GM19438 (cell line): ENCODE results near the gene SH3BGRL.

ENCODE experiments used
- ATAC-seq: cut with Tn5 transposase; IDR thresholded peaks from one replicate; pipeline ENCODE4 v1.9.1; 2021; ENCODE audit warnings: low read depth; ENCODE audit not compliant: unreplicated experiment

The SH3BGRL gene

DNA sequence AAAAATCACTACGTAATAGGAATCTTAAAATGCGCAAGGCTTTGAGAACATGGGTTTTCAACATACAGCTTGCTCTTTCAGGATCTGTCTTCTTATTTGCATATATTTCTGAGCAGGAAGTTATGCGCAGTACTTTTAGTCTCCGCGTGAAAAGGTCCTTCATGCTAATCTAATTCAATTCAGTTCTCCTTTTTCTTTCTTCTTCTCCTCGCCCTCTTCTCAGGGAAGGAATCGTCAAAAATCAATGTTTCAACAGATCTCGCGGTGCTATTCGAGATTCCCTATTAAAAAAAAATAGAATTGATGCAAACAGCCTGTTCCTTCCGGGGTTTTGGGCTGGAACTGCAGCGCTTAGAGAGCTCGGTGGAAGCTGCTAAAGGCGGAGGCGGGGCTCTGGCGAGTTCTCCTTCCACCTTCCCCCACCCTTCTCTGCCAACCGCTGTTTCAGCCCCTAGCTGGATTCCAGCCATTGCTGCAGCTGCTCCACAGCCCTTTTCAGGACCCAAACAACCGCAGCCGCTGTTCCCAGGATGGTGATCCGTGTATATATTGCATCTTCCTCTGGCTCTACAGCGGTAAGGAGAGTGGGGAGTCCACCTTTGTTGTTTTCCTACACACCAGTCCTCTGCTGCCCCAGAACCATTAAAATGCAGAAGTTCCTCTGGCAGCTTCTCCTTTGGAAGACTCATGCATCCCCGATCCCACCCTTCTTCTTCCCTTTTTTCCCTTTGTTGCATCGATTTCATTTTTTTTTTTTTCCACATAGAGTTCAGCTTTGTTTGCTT is at the start of gene SH3BGRL, which contains the start of gene HMGN5:
TSS of gene SH3BGRL (plus strand) at position 432 of the 785 bp plus-strand sequence. CDS start at position 531, 99 bp downstream.
TSS of gene HMGN5 (minus strand) at position 243 of the 785 bp plus-strand sequence. CDS start 80,364 bp downstream, outside the sequence.
- peak; percentile 90 for ATAC-seq

DNA sequence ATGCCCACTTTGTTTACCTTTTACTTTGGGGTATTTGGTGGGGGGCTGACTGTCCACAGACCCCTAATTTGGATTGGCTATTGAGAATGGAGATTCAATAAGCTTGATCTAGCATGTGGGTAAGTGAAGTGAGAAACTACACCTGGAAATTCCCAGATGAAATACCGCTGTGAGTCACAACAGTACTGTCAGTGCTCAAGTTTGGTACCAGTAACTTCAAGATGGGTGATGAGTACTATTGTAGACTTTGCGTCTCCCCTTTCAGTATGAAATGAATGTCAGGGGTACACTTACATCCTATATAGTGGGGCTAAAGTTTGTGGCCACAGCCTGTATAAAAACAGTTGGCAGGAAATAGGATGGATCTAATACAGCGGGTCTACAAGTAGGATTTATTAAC is 33.5 kb upstream of the SH3BGRL start:
- ATAC-seq, result no peak

DNA sequence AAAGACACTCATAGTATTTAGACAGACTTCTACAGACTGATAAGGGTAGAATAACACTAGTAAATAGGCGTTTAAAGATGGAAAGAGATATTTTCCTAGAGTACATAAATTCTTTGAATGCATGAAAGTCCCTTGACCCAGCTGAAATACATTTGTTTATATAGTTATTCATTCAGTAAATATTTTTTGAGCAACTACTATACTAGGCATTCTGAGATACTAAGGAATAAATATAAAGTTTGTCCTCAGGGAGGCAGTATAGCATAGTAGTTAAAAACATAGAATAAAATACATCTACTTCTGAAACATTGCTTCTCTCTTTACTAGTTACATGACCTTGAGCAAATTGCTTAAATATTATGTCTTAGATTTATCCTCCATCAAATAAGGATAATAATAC is 27.6 kb upstream of the SH3BGRL start:
- no peak for ATAC-seq

DNA sequence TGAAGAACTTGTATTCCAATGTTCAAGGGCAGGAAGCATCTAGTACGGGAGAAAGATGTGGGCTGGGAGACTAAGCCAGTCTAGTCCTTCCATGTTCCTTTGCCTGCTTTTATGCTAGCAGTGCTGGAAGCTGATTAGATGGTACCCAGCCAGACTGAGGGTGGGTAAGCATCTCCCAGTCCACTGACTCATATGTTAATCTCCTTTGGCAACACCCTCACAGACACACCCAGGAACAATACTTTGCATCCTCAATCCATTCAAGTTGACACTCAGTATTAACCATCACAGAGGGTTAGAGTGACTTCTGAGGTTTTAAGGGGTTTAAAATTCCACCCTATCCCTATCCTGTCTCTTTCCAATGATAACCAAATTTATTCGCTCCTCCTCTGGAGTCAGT is 6.6 kb upstream of the SH3BGRL start:
- ATAC-seq, result no peak

DNA sequence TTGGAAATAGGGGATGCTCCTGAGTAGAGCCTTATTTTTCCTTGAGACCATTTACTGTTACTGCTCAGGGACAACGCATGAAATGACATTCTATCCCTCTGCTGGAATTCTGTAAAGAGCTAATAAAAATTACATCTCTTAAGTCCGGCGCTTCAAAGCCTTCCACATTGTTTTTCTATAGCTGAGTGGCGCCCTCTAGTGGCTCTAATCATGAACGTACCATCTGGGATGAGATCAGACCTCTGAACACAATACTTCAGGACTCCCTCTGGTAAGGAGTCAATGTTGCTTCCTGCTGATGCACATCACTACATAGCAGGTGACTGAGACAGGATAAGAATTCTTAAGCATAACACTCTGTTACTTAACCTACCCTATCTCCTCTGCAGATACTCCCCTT is 6.2 kb upstream of the SH3BGRL start:
- peak; percentile 94 for ATAC-seq

DNA sequence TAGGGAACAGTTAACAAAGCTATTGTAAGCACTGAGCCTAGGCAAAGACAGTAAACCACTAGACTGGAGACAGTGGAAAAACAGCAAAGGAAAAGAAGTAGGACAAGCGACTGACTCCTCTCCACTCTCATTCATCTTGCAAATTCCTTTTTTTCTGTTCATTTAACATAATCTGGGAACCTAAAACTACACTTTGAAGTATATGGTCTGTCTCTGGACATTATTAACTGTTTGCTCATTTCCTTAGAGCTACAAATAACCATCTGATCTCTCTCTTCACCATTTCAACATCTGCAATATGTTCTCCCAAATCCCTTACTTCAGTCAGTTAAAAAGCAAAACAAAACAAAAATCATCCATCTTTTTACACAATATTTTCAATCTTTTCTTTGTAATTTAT is 831 bp upstream of the SH3BGRL start:
- no peak for ATAC-seq

DNA sequence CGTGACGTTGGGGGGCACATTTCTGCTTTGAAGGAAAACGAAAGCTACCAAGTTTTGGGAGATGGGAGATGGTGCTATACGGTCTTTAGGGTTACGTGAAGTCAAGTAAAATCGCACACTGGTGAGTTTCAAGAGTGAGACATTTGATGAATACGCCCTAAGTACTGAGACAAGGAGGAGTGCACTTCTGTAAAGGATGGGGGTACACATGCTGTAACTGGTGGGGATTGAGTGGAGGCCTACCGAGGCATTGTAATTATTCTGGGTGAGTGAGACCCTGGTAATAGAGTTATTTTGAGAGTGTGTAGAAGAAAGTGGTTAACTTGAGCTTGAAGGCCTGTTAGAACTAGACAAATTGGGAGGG is 536 bp downstream of the SH3BGRL start:
- ATAC-seq, result peak; percentile 32

DNA sequence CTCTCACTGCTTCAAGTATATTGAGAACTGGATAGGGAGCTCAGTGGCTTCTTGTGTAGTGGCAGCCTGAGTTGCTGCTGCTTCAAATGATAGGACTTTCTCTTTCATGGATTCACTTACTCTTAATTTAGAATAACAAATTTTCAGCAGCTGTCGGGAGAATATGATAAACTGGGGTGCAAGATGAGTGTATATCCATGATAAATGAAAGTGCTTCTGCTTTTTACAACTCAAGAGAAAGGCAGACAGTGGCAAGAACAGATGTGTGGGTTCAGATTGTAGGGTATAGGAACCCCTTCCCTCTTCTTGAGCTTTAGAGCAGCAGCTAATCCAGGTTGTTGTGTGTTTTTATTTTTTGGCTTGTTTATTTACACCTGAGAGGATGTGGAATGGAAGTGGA is 1.0 kb downstream of the SH3BGRL start:
- ATAC-seq, result no peak

DNA sequence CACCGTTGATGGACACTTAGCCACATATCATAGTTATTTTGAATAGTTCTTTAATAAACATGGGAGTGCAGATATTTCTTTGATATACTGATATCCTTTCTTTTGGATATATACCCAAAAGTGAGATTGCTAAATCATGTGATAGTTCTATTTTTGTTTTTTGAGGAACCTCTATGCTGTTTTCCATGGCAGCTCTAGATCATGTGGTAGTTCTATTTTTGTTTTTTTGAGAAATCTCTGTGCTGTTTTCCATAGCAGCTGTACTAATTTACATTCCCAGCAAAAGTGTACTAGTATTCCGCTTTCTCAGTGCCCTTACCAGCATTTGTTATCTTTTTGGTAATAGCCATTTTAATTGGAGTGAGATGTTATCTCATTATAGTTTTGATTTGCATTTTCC is 3.6 kb downstream of the SH3BGRL start:
- ATAC-seq, result no peak

DNA sequence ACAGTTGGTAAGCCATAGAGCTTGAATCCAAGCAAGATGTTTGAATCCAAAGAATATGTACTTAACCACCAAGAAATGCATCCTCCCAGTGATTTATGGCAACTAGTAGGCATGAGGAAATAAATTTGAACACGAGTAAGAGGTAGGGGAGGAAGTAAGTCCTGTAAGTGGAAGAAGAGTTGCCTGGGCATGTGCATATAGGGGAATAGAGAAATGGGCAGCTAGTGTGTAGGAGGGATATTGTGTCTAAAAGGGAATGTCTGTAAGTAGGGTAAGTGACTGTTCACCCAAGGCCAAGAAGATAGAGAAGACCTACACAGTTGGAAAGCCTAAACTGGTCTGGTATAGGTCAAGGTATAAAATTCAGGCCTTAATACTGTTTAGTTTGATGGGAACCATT is 4.6 kb downstream of the SH3BGRL start:
- no peak for ATAC-seq

DNA sequence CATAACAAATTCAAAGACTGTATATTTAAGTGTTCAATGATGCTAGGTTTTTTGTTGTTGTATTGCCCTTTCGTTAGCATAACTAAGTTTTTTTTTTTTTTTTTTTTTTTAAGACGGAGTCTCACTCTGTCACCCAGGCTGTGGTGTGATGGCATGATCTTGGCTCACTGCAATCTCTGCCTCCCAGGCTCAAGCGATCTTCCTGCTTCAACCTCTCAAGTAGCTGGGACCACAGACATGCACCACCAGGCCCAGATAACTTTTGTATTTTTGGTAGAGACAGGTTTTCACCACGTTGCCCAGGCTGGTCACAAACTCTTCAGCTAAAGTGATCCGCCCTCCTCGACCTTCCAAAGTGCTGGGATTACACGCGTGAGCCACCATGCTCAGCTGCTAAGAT is 7.0 kb downstream of the SH3BGRL start:
- no peak for ATAC-seq

DNA sequence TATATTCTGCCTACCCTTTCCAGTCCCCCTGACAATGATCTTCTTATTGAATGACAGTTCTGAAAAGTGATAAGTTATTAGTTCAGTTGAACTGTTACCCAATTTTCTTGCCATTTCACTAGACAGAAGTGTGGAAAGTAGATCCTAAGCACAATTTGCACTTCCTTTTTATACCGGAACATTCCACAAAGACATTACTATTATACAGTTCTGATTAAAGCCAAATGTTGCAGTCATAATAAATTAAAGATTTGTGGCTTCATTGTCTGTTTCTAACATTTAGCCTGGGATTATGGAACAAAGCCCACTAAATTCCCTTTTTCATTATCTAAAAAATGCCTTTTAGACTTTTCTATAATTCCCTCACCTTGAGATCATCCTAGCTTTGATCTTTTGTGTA is 13.8 kb downstream of the SH3BGRL start:
- ATAC-seq, result no peak

DNA sequence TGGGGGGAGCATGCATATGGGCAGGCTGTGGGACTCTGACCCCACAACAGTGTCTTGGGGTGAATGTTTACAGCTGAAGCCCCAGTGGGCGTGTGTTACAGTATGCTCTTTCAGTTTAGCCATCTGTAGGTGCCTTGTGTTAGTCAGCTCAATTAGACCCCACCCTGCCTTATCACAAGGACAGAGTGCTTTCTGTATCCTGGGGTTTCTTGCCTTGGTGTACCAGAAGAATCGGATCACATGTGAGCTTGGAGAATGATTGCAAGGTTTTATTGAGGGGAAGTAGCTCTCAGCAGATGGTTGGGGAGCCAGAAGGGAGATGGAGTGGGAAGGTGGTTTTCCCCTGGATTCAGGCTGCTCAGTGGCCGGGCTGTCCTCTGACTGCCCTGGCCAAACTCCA is 27.3 kb downstream of the SH3BGRL start:
- ATAC-seq, result no peak

DNA sequence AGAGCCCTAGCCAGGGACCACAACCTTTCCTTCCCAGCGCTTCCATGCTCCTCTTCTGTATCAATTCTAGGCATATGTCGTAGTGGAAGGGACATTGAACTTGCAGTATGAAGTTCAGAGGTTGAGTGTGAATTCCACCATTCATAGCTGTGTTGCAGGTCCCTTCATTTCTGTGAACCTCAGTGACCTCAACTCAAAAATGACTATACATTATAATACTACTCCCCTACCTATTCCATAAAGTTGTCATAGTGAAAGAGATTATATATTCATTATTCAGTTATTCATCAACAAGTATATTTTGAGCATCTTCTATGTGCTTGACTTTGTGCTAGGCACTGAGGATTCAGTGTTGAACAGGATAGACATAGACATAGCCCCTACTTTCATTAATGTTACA is 28.0 kb downstream of the SH3BGRL start:
- ATAC-seq, result no peak

DNA sequence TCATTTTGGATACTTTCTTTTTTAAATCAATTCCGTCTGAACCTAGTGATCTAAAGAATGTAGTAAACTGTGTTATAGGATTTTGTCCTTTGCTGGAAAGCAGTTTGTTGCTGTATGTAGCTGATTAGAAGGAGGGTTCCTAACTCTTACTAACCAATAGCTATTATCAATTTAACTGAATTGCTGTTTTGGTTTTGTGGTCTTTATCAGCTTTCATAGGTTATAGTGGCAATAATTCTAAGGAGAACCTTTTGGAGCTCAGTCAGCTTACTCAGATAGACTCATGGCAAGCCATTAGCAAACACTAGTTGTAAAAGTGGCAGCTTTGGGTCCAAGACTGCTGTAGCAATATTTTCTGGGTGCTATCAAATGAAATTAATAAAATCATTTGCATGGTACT is 29.6 kb downstream of the SH3BGRL start:
- ATAC-seq, result no peak

DNA sequence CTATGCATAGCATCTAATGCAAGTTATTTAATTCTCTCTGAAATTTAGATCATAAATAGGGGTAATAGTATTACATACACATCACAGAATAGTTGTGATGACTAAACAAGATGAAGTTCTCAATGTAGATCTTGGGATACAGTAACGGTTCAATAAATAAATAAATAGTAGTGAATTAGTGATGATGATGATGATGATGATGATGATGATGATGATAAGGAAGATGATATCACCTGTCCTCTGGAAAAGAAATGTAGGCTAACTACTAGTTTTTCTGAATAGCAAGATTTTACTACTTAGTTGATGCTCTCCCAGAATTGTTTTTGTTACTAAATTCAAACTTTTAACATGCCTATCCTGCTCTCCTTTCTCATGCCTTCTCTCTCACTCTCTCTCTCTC is 30.3 kb downstream of the SH3BGRL start:
- no peak for ATAC-seq

DNA sequence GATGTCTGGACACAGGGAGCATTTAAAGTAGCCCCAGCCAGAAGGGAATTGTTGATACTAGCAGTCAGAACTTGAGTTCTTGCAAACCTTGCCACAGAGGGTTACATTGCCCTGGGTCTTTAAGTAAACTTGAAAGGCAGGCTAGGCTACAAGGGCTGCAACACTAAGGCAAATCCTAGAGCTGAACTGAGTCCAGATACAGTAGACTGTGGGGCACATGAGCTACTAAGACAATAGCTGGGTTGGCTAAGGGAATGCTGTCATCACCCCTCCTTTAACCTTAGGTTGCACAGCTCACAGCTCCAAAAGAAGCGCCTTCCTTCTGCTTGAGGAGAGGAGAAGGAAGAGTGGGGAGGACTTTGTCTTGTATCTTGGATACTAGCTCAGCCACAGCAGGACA is 35.6 kb downstream of the SH3BGRL start:
- no peak for ATAC-seq

DNA sequence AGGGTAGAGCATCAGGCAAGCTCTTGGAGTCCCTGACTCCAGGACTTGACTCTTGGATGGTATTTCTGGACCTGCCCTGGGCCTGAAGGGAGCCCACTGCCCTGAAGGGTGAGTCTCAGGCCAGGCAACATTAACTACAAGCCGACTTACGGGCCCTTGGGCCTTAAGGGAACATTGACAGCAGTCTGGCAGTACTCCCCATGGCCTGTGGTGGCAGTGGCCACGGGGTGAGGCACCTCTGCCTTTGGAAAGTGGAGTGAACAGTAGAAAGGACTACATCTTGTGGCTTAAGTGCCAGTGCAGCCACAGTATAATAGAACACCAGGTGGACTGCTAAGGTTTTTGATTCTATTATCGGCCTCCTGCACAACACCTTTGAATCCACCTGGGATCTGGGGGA is 36.3 kb downstream of the SH3BGRL start:
- no peak for ATAC-seq

DNA sequence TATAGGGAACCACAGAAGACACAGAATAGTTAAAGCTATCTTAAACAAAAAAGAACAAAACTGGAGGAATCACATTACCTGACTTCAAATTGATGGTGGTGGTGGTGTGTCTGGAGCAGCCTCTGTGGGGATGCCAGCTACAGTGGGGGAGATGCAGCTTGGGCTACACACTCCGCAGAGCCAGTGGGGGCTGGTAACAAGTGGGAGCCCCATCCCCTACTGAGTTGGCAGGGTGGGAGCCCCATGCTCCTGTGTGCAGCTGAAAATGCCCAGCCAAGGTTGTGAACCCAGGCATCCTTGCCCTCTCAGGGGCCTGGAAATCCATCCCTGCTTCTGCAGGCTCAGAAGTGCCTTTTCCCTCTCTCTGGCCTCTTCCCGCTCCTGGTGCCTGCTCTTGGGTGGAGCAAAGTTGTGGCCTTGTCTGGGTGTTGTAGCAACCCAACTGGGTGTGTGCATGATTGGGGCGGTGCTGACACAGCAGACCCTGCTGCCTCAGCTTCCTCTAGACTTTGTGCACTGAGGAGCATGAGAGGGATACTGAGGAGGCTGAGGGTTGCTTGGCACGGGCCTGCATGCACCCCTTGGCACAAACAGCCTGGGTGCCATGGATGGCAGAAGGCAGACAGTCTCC is 38.9 kb downstream of the SH3BGRL start:
- no peak for ATAC-seq

DNA sequence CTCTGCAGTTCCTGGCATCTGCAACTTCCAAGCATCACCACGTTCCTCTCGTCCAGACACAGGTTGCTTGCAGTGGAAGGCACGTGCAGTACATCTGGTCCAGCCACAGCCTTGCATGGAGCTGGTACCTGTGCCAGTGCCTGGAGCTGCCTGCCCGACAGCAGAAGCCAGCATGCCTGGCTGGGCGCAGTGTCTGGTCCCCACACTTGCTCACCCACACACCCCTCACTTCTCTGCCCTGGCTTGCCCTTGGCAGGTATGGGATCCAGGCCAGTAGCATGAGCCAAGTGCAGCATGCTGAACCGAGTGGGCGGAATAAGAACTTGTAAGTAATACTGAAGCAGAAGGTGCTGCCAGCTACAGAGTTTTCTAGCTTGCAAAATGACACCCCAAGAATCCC is 39.9 kb downstream of the SH3BGRL start:
- no peak for ATAC-seq

DNA sequence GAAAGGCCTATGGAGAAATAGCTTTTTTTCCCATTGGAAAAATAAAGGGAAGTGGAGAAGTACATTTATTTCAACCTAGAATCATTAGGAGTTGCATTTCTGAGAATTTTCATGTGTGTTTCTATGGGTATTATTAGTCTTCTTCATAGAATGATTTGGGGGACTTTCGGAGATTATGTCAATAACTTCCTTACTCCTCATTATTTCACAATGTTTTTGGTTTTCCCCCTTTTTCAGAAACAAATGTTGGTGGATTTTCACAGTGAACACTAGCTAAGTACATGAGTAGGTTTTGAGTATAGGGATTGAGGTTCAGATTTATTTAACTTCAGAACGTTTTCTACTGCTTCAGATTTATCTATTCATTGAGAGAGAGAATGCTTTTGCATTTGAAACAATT is 54.0 kb downstream of the SH3BGRL start:
- ATAC-seq, result no peak

DNA sequence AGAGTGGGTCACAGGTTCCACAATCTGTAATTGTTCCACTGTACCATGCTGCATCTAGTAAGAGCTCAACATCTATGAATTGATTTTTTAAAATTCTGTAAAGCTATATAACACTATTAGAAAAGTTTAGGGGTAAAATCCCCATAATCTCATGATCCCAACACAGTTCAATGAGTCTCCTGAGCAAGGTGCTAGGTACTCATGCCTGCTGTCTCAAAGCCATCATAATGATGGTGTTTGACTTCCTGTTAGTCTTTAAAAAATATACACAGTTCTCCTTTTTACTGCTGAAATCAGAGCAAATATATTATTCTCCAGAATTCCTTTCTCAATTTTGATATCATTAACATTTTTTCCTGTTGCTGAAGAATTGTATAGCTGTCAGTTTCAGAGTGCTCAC is 55.9 kb downstream of the SH3BGRL start:
- ATAC-seq, result no peak
